GM21529 (cell line): ENCODE data around the gene PTPRM.

ENCODE experiments used
- ATAC-seq: cut with Tn5 transposase; IDR thresholded peaks from one replicate; pipeline ENCODE4 v1.9.1; 2021; ENCODE audit not compliant: unreplicated experiment

PTPRM gene

DNA sequence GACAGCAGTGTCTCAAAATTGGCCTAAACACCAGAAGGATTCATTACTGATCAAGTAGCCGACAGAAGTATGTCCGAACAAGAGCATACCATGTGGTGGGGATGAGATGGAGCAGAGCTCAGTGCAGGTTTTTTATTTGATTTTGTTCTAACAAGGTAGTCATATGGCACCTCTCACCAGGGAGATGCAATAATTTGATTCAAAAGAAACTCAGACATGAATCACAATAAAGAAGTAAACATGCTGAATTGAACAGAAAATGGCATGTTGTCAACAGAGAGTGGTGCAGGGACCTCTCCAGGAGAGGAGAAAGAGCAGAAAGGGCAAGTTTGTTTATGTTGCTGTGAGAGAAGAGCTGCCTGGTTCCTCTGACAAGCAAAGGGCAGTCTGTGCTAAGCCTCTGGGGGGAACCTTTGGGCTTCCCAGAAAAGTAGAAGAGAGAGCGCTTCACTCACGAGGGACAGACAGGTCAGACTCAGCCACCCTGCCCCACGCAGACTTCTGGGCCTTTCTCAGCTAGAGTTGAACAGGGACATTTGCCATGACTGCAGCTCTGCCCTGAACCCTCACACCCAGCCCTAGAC lies 690.8 kb downstream of the PTPRM start:
- no peak for ATAC-seq

DNA sequence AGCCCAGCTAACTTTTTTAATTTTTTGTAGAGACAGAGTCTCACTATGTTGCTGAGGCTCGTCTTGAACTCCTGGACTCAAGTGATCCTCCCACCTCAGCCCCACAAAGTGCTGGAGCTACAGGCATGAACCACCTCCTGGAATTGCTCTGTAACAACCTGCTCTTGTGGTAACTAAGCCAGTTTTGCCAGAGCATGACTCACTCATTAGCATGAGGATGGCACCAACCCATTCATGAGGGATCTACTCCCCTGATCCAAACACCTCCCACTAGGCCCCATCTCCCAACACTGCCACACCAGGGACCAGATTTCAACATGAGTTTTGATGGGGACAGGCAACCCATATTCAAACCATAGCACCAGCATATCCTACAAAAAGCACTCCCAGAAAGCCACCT lies 693.2 kb downstream of the PTPRM start:
- no peak for ATAC-seq

DNA sequence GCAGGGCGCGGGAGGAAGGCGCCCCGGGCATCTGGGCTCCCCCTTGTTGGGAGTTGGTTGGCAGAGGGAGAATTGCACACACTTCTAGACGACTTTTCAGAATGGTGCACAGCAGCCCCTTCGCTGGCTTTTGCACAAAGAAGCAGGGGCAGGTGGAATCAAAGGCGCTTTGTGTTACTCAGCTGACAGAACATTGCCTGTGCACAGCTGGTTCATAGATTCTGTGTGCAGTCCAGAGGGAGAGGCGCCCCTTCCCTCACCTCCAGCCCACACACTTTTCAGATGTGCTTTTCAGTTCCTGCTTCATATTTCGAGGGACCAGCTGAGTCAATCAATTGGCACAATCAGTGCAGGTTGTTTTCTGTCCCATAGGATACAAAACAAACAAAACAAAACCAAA lies 693.7 kb downstream of the PTPRM start:
- ATAC-seq, result peak; percentile 63

DNA sequence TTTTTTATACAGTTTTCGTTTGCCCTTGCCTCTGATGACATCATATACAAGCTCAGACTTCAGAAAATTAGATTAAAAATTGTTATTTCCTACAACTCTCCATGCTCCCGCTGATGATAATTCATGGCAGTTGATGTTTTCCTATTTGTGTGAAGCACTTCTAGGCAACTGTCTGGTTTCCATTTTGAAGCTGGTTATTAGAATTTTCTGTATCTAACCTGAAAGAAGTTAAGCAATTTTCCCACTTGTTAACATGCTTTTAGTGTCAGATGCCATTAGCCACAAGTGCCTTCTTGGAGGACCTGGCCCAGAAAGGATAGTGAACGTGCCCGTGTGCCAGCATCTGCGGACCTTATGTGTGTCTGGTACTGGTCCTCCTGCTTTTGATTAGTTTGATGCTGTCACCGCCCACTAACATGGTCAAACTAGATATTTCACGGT lies 694.6 kb downstream of the PTPRM start:
- ATAC-seq, result no peak

DNA sequence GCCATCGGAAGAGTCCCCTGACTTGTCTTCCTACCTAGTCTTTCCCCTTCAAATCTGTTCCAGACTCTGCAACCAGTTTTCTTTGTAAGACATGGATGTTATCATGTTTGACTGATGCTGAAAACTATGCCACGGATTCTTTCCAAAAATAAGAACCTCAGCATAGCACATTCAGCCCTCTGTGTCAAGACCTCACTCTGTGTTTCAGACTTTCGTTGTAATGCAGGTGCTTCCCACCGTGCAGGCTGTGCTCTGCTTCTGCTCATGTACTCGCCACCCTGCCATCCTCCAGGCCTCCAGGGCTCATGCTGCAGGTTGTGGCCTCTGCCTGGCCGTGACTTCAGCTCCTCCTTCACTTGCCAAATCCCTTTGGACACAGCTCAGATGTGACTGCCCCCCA lies 695.1 kb downstream of the PTPRM start:
- no peak for ATAC-seq

DNA sequence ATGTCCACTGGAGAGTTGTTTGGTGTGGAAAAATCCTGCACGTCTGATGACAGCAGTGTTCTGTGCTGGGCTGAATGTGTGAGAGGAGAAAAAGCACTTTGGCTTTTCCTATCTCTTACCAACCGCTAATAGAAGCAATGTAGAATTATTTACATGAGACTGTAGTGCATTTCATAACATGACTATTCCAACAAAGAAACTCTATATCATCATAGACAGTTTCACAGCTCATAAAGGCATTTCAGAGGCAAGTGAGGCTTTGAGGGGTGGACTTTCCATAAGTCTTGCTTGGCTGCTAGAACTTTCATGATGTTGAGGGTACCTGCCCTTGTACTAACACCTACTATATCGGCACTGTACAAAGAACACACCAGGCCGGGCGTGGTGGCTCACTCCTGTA lies 697.0 kb downstream of the PTPRM start:
- no peak for ATAC-seq

DNA sequence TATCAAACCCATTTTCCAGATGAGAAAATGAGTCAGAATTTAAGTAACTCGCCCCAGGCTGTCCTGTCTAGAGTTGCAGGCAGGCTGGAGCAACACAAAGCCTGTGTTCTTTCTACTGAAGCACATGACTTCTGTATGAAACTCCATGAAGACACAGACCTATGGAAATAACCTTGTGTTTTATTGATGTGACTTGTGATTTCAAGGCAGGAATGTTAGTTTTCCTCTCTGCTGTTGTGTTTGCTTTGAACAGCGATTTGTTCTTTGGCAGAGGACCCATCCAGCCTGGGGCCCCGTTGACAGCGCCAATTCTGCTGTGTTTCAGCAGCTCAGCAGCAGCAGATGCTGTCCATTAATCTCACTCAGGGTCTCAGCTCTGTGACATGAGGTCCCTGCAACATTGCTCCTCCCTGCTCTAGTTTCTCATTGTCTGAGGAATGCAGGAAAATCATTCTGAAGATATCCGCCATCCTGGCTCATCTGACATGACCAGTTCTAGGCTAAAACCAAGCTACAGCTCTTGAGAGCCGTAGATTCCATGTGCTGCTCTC lies 697.8 kb downstream of the PTPRM start:
- no peak for ATAC-seq

DNA sequence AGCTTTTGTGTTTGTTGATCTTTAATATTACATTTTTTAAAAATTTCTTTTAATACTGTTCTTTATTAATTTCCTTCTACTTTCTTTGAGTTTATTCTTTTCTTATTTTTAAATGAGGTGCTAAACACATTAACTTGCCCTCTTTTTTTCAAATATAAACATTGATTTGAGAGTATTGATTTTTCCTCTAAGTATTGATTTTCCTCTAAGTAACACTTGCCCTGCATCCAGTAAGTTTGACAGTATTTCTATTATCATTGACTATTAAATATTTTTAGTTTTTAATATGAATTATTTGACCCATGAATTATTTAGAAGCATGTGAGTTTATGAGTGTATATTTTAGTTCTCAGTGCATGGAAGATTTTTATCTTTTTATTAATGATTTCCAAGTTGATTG lies 705.1 kb downstream of the PTPRM start:
- no peak for ATAC-seq

DNA sequence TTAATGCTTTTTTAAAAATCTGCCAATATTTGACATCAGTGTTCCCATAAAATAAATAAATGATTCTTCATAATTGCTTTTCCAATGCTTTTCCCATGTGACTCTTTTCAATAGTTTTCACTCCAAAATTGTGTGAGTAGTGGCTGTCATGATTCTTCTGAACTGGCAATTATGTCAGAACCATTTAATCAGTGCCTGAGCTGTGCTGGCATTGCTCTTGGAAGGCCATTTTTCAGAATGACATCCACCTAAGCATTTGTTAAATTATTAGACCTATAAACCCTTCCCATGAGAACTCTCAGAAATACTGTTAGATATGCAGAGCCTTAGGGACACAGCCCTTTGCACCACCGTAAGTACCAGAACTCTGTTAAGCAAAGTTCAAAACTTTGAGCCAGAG lies 707.3 kb downstream of the PTPRM start:
- ATAC-seq, result no peak

DNA sequence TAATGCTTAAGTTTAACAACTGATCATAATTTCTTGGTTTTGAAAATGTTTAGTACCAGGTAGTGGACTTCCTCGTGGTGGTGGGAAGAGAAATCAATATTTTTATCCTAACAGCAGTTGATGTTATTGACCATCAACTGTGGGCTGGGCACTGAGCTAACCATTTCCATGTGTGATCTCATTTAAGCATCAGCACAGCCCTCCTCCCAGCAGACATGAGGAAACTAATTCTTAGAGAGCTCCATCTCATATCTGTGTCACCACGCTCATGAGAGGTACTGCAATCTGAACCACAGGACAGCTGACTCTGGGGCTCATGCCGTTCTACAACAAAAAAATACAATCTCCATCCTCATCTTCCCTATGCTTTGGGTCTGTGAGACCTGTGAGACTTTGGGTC lies 709.3 kb downstream of the PTPRM start:
- no peak for ATAC-seq

DNA sequence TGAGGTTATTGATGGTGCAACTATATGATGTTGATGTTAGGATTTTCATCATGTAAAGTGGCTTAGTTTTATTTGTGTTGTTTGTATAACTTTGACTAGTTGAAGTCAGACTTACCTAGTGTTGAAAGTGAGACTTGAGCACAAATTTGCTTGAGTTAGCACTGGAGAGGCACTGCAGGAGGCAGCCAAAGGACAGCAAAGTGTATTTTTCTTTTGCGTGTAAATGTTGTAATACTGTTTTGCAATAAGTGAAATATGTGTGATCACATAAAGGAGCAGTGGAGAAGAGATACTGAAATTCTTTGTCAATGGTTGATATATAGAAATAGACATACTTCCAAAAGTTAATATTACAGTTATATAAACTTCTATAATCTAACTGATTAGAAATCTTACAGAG lies 710.2 kb downstream of the PTPRM start:
- ATAC-seq, result no peak

DNA sequence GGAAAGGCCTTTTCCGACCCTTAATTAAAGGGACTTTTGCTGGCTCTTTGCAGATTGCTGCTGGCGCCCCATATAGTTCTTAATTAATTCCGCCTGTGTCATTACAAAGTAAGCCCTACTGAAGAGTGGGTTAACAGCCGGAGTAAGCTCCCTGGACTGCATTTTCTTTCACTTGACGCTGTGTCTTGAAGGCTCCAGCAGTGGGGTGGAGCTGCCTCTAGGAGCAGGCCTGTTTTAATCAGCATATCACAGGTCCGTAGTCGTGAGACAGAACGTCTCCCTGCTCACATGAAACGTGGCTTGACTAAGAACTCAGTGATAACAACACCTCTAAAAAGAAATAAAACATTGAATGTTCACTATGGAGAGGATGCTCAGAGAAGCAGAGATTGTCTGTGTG lies 712.2 kb downstream of the PTPRM start:
- no peak for ATAC-seq

DNA sequence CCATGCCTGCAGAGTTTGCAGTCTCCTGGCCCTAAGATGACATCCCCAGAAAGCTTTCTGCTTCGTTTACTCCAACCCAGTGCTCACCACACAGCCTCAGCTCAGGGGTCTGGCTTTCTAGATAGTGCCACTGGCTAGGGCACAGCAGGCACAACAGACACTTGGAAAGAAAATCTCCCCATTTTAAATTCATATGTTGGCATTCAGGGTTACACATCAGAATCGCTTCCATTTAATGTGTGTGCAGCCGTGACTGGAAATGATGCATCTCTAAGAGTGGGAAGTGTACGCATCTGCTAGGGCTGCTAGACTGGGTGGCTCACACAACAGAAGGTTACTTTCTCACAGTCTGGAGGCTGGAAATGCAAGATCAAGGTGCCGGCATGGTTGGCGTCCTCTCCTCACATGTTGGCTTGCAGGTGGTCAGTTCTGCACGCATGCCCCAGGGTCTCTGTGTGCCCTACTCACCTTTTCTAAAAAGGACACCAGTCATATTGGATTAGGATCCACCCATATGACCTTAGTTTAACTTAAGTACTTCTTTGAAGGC lies 712.7 kb downstream of the PTPRM start:
- no peak for ATAC-seq

DNA sequence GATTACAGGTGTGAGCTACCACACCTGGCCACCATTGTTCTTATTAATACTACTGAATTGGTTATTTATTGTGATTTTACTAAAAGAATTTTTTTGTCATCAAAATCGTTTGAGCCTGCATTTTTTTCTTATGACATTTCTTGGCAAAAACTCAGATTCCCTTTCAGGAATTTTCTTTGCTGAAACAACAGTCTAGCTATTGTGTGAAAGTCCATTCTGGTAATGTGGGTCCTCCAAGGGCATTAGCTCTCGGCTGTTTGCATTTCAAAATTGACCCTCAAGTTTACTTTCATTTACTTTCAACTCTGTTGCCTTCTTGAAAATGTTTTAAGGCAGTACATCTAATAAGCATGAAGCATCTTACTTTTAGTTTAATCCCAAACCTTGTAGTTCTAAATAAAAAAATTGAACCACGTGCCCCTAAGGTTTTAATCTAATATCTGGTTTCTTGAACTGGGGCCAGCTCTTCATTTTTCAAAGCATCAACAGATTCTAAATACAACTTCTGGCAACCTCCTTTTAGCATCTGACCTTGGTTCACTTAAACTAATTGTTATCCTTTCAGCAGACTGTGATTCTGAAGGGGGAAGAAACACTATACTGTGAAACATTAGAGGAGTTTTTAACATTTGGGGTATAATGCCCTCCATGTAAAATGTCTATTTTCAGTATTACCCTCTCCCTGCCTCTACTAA lies 716.9 kb downstream of the PTPRM start:
- ATAC-seq, result no peak

DNA sequence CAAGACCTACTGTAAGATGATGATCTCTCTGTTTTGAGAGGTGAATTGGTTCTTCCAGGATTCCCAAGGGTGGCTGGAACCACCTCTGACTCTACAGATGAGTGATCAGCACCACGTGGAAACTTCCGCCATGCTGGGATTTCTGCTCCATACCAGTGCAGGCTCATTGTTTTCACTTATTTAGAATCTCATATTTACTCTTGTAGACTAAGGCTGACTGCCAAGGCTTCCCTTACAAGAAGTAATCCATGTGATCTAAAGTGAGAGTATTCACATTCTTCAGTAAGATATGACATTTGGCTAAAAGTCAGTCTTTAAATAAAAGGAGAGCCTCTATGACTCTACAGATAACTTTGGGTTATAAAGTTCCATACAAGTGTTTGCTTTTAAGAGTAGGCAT lies 719.2 kb downstream of the PTPRM start:
- no peak for ATAC-seq

DNA sequence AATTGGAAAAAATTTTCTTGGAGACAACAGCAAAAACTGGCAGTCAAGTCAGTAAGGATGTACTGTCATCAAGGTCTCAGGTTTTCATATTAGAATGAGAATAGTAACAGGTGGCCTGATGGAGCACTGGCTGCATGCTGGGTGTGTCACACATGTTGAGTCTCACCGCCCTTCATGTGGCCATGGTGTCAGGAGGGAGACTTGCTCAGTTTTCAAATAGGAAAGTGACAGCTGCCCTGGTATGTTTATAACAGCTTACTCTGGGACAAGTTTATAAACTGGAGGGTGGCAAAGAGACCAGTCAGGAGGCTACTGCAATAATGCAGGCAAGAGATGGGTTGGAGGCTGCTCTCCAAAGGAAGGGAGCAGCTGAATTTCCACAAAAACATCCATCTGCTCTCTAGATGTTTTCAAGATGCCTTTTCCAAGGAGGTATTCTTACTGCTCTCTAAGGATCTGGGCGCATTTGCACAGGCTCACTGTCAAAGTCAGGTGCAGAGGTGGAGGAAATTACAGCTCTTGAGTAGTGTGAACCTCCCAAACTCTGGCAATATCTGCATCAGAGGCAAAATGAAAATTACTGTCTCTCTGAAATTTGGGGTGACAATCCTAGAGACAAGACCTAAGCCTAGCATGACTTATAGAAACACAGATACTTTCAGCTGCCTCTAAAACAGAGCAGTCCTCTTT lies 720.2 kb downstream of the PTPRM start:
- no peak for ATAC-seq

DNA sequence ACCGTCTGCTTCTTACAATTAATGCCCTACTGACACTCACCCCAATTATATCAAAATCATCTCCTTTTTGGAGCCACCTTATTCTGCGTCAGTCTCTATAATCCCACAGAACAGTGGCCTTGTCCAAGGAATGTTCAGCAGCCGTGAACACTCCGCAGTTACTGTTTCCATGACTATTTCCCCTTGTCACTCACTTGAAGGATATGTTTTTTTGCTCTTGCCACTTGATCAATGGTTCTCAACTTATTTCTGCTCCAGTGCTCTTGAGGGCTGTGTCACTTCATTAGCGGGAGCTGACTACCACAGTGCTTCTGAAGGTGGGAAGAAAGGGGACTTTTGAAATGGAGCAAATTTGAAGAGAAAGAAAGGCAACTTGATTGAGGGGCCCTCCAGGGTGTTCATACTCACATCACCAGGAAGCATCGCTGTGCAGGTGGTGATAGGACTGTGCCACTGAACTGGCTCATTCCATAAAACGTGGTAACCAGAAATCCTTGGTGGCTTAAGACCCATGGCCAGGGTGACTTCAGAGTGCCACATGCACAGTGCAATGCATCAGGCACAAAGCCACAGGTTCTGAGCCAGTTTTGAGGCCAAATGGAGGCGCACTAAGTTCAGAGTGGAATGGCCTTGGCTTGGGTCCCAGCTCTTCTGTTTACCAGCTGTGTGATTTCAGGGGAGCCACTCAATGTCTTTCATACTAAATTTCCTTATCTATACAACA lies 721.5 kb downstream of the PTPRM start:
- no peak for ATAC-seq

DNA sequence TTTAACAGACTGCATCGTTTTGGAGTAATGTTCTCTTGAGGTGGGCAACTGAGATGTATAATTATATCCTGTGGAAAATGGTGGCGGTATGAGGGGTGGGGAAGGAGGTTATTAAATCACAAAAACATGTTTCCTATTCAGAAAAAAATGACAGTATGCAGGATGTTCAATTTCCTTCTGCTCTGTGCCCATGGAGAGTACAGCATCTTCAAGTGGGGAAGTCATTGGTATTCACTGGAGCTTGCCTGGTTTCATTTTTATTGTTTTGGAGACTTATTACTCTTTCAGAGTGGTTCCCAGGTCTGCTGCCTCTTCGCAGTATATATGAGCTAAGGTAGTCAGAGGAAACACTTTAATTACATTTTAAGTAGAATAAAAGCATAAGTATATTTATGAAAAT lies 723.3 kb downstream of the PTPRM start:
- no peak for ATAC-seq

DNA sequence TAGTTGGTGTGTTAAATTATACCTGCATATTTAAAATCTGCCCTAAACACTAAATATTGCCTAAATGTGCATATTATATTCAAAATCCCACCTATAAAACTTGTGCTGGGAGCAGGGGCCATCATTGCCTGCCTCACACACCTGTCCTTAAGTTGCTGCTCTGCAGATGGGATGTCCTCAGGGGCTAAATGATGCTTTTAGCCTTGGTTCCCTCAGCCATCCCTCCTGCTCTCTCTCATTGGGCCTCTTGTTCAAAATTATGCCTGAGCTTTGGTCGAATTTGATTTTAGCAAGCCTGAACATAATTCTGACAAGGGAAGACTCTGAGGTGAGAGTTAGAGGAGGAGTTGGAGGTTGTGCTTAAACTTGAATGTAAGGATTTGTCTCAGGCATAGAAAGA lies 723.8 kb downstream of the PTPRM start:
- ATAC-seq, result no peak

DNA sequence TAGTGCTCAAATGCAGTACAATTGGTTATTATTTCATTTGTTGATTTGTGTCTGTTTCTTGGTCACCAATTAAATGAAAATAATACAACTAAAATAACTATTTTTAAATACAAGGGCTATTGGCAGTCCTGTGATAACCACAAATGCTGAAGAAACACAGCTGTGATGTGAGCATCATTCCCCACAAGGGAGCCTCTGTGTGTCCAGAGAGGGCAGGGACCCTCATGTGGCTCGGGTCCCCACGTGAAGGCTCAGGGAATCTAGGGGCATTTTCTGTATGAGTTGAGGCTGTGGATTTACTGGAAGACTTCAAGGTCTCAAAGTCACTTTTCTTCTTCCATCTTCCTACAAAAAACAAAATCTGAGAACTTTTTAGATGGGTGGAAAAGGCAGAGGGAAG lies 726.1 kb downstream of the PTPRM start:
- no peak for ATAC-seq

DNA sequence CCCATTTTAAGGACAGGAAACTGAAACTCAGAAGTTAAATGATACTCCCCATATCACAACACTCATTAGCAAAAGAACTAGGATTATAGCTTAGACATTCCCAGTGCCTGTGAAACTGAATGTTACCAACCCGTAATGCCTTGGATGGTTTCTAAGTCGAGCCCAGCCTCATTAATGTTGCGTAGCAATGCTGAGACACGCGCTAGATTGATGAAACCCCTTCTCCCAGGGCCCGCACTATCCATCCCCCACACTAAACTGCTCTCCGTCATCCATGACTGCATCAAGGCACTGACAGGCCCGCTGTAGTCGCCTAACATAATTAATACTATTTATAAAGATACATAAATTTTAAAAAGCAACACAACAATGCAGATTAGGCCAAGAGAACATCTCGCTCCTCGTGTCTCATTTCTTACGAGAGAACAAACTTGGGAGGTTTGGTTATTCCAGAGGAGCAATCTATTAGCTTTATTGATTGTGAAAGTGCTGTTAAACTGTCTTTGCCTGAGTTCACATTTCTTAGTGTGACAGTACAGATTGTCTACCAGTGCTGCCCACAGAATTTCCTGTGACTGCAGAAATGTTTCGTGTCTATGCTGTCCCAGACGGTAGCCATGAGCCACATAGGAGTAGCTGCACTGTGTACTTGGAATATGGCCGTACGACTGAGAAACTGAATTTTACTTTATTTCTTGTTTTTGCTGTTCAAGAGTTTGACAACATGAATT lies 729.9 kb downstream of the PTPRM start:
- ATAC-seq, result no peak
